IPS-20b (cell line): ENCODE data around the gene MRPL49.

ENCODE experiments used
- H3K27ac ChIP-seq: one replicate; pipeline ENCODE4 v1.5.1; 2013; ENCODE audit warnings: low read length
- H3K27me3 ChIP-seq: 2 replicates; pipeline ENCODE4 v1.6.1; 2013; ENCODE audit warnings: mild to moderate bottlenecking, low read length, inconsistent platforms; ENCODE audit not compliant: insufficient read depth
- H3K36me3 ChIP-seq: 2 replicates; pipeline ENCODE4 v1.6.1; 2013; ENCODE audit warnings: low read depth, mild to moderate bottlenecking, inconsistent platforms, low read length, moderate library complexity; ENCODE audit not compliant: insufficient read depth
- H3K4me1 ChIP-seq: 2 replicates; pipeline ENCODE4 v1.6.1; 2013; ENCODE audit warnings: mild to moderate bottlenecking, control low read depth, inconsistent platforms, low read length, moderate library complexity; ENCODE audit not compliant: insufficient read depth
- H3K4me3 ChIP-seq: 2 replicates; pipeline ENCODE4 v1.5.1; 2013; ENCODE audit warnings: mild to moderate bottlenecking, low read length, inconsistent platforms
- H3K9ac ChIP-seq: 2 replicates; pipeline ENCODE4 v1.6.1; 2013; ENCODE audit warnings: low read depth, mild to moderate bottlenecking, inconsistent platforms, low read length, moderate library complexity
- H3K9me3 ChIP-seq: 2 replicates; pipeline ENCODE4 v1.6.1; 2013; ENCODE audit warnings: mild to moderate bottlenecking, low read depth, low read length, inconsistent platforms; ENCODE audit not compliant: insufficient read depth

Gene MRPL49

GRCh38 chr11:65087216-65087615, 34.9 kb upstream of the MRPL49 start:
- Histone ChIP-seq H3K9ac (no peak overlapping the region), H3K4me1 (peaks cover 10% of the 10 kb centered on the region), H3K4me3 (no peak overlapping the region), H3K27me3 (no peaks in the 10 kb centered on the region), H3K27ac (no peak overlapping the region), H3K36me3 (peaks cover 36% of the 10 kb centered on the region), H3K9me3 (no peaks in the 10 kb centered on the region)

GRCh38 chr11:65087827-65088226, 34.3 kb upstream of the MRPL49 start:
- no peaks in the 10 kb centered on the region for H3K9me3 ChIP-seq
- H3K9ac ChIP-seq = no peak overlapping the region
- no peaks in the 10 kb centered on the region for H3K27me3 ChIP-seq
- no peak overlapping the region for H3K4me3 ChIP-seq
- H3K36me3 ChIP-seq = peaks cover 30% of the 10 kb centered on the region
- no peak overlapping the region for H3K27ac ChIP-seq
- H3K4me1 ChIP-seq = peaks cover 8% of the 10 kb centered on the region

- peaks cover 30% of the 10 kb centered on the region for H3K36me3 ChIP-seq
- no peak overlapping the region for H3K4me3 ChIP-seq
- no peak overlapping the region for H3K9ac ChIP-seq
- H3K4me1 ChIP-seq = 0 out of 2 replicates have a peak, but pooled peaks cover 4% of the 10 kb centered on the region
- no peak overlapping the region for H3K27ac ChIP-seq
- H3K27me3 ChIP-seq = no peaks in the 10 kb centered on the region
- no peaks in the 10 kb centered on the region for H3K9me3 ChIP-seq
Measured at GRCh38 chr11:65089621-65090020, 32.5 kb upstream of the MRPL49 start.

GRCh38 chr11:65090628-65091027, 31.5 kb upstream of the MRPL49 start:
- Histone ChIP-seq H3K4me1 (no peaks in the 10 kb centered on the region), H3K27ac (no peak overlapping the region), H3K9ac (no peak overlapping the region), H3K27me3 (no peaks in the 10 kb centered on the region), H3K9me3 (no peaks in the 10 kb centered on the region), H3K36me3 (peaks cover 24% of the 10 kb centered on the region), H3K4me3 (no peak overlapping the region)

- no peaks in the 10 kb centered on the region for H3K27me3 ChIP-seq
- 0 out of 2 replicates have a peak, but pooled peaks cover 4% of the 10 kb centered on the region for H3K4me1 ChIP-seq
- H3K9me3 ChIP-seq = no peaks in the 10 kb centered on the region
- H3K9ac ChIP-seq = peak overlapping the region; percentile 73; the same call in 1 of the 2 replicates
- peak overlapping the region; percentile 81; the same call in 1 of the 2 replicates for H3K4me3 ChIP-seq
- H3K27ac ChIP-seq = no peak overlapping the region
- peaks cover 17% of the 10 kb centered on the region for H3K36me3 ChIP-seq
Measured at GRCh38 chr11:65095427-65095826, 26.7 kb upstream of the MRPL49 start.

- Histone ChIP-seq H3K9ac (peak within 1 kb of the TSS; percentile 73), H3K4me3 (peak within 1 kb of the TSS; percentile 81), H3K27me3 (no peaks in the 10 kb centered on the region), H3K36me3 (peaks cover 17% of the 10 kb centered on the region), H3K9me3 (no peaks in the 10 kb centered on the region), H3K4me1 (0 out of 2 replicates have a peak, but pooled peaks cover 4% of the 10 kb centered on the region), H3K27ac (no peak within 1 kb of the TSS)
Measured at GRCh38 chr11:65095974-65096806, 25.9 kb upstream of the MRPL49 start, which contains the start of gene VPS51. VPS51 (plus strand) TSS chr11:65096214; CDS start chr11:65096251, 37 bp downstream.

- no peak overlapping the region for H3K27ac ChIP-seq
- no peak overlapping the region; the same call in 1 of the 2 replicates for H3K9ac ChIP-seq
- no peaks in the 10 kb centered on the region for H3K27me3 ChIP-seq
- no peaks in the 10 kb centered on the region for H3K9me3 ChIP-seq
- H3K36me3 ChIP-seq = peaks cover 17% of the 10 kb centered on the region
- H3K4me3 ChIP-seq = peak overlapping the region; percentile 81
- H3K4me1 ChIP-seq = 0 out of 2 replicates have a peak, but pooled peaks cover 4% of the 10 kb centered on the region
Measured at GRCh38 chr11:65096926-65097325, 25.2 kb upstream of the MRPL49 start.

GRCh38 chr11:65100674-65101350, 21.3 kb upstream of the MRPL49 start:
- no peak overlapping the region for H3K27ac ChIP-seq
- no peak overlapping the region for H3K4me3 ChIP-seq
- no peak overlapping the region for H3K9ac ChIP-seq
- no peaks in the 10 kb centered on the region for H3K9me3 ChIP-seq
- H3K36me3 ChIP-seq = peaks cover 27% of the 10 kb centered on the region
- H3K27me3 ChIP-seq = no peaks in the 10 kb centered on the region
- 0 out of 2 replicates have a peak, but pooled peaks cover 4% of the 10 kb centered on the region for H3K4me1 ChIP-seq

- no peaks in the 10 kb centered on the region for H3K27me3 ChIP-seq
- no peaks in the 10 kb centered on the region for H3K4me1 ChIP-seq
- H3K27ac ChIP-seq = no peak overlapping the region
- no peak overlapping the region for H3K9ac ChIP-seq
- no peaks in the 10 kb centered on the region for H3K9me3 ChIP-seq
- H3K36me3 ChIP-seq = peaks cover 30% of the 10 kb centered on the region
- no peak overlapping the region for H3K4me3 ChIP-seq
Measured at GRCh38 chr11:65102142-65103095, 19.7 kb upstream of the MRPL49 start.

GRCh38 chr11:65103476-65103875, 18.6 kb upstream of the MRPL49 start:
- Histone ChIP-seq H3K9ac (no peak overlapping the region), H3K27ac (no peak overlapping the region), H3K4me3 (no peak overlapping the region), H3K9me3 (no peaks in the 10 kb centered on the region), H3K27me3 (no peaks in the 10 kb centered on the region), H3K36me3 (peaks cover 24% of the 10 kb centered on the region), H3K4me1 (no peaks in the 10 kb centered on the region)

- no peaks in the 10 kb centered on the region for H3K4me1 ChIP-seq
- H3K27me3 ChIP-seq = no peaks in the 10 kb centered on the region
- H3K4me3 ChIP-seq = no peak overlapping the region
- H3K36me3 ChIP-seq = peaks cover 23% of the 10 kb centered on the region
- H3K9me3 ChIP-seq = no peaks in the 10 kb centered on the region
- no peak overlapping the region for H3K27ac ChIP-seq
- no peak overlapping the region for H3K9ac ChIP-seq
Measured at GRCh38 chr11:65104628-65105027, 17.5 kb upstream of the MRPL49 start.
